Skeletal muscle tissue (tissue), 4 donors: ENCODE results near the gene ESPN. TPM values are rescaled to one million over a fixed set of nuclear protein-coding genes. Genes with fewer than 3 reads are reported as not detected.

Source experiments
- H3K27ac ChIP-seq: one replicate; pipeline ENCODE4 v1.7.0; 2013; ENCODE audit warnings: mild to moderate bottlenecking, low read depth, low read length, inconsistent platforms
- H3K27me3 ChIP-seq, 3 donors: one replicate each; pipeline ENCODE4 v1.7.0; 2013; ENCODE audit warnings: low read length in 3 of 3; ENCODE audit not compliant: control insufficient read depth in 3 of 3, insufficient read depth in 3 of 3
- H3K36me3 ChIP-seq, 3 donors: one replicate each; pipeline ENCODE4 v1.7.0; 2013; ENCODE audit warnings: low read length in 3 of 3; ENCODE audit not compliant: control insufficient read depth in 3 of 3, insufficient read depth in 3 of 3
- H3K4me1 ChIP-seq, 3 donors: one replicate each; pipeline ENCODE4 v1.7.0; 2013; ENCODE audit warnings: low read length in 3 of 3, mild to moderate bottlenecking in 3 of 3; ENCODE audit not compliant: control insufficient read depth in 3 of 3, insufficient read depth in 3 of 3
- H3K4me3 ChIP-seq, 3 donors: one replicate each; pipeline ENCODE4 v1.7.0; 2013; ENCODE audit warnings: low read length in 3 of 3
- H3K9ac ChIP-seq, 3 donors: one replicate each; pipeline ENCODE4 v1.7.0; 2013; ENCODE audit warnings: low read length in 3 of 3, mild to moderate bottlenecking in 3 of 3, moderate library complexity in 2 of 3, low read depth in 1 of 3
- H3K9me3 ChIP-seq, 3 donors: one replicate each; pipeline ENCODE4 v1.7.0; 2013; ENCODE audit warnings: low read length in 3 of 3; ENCODE audit not compliant: control insufficient read depth in 3 of 3
- total RNA-seq: library from RNA; depleted of rRNA; stranded (reverse); fragments of >200 nt; gene quantifications from one replicate; pipeline ENCODE4 v1.2.3, GENCODE V29; 2014
- donor health status: Osteomylitis.

Gene ESPN
- total RNA-seq, 1 donor from 2014 or later: 0.52 TPM

DNA sequence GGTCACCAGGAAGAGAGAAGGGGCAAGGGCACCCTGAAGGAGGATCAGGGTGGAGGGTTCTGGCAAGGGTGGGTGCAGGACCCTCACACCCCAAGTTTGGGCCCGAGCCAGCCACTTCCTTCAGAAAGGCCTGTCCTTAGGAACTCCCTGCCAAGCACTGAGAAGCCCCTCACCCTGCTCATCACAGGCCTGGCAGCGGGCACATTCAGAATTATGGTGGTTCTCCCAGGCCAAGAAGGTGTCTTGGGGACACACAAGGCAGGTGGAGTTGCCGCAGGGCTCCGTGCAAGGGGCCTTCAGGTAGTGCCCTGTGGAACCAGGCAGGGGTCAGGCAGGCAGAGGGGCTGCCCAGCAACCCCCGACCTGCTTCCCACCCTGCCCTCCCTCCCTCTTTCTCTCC, 40.3 kb downstream of the ESPN start:
- Histone ChIP-seq H3K36me3 (no peaks in the 10 kb centered on the region), H3K9me3 (no peaks in the 10 kb centered on the region), H3K27me3 (peaks cover 19 to 32% (median 26%) of the 10 kb centered on the region in 3 donors)

DNA sequence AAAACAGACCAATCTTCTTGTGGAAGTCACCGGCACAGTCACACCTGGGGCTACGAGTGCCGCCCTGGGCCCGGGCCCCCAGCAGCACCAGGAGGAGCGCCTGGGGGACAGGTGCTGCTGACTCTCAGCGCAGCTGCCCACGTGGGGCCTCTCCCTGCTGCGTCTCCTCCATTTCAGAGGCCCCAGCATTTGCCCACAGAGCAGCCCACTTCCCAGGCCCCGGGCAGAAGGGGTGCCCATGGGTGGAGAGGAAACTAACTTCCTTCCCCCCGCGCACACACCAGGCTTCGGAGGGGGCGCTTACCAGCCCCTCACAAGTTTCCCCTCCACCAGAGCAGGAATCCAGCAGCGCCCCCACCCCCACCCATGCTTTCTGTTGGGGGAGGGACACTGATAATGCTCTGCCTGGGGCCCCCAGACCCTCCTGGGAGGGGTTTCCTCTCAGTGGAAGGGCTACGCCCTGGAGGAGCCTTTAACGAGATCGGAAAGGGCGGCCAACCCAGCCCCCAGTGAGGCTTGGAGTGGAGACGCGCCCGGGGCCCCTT, 41.0 kb downstream of the ESPN start:
- Histone ChIP-seq H3K36me3 (no peaks in the 10 kb centered on the region), H3K9me3 (no peaks in the 10 kb centered on the region), H3K27me3 (peaks cover 18 to 30% (median 22%) of the 10 kb centered on the region in 3 donors), H3K9ac (no peak overlapping the region), H3K4me1 (peaks cover 0 to 2% (median 0%) of the 10 kb centered on the region in 3 donors), H3K4me3 (no peak overlapping the region), H3K27ac (no peak overlapping the region)

More for the DNA sequence above, 40.3 kb downstream of the ESPN start:
- H3K4me1 ChIP-seq: peaks cover 0 to 2% (median 0%) of the 10 kb centered on the region in 3 donors
- no peak overlapping the region for H3K4me3 ChIP-seq
- H3K9ac ChIP-seq: no peak overlapping the region
- no peak overlapping the region for H3K27ac ChIP-seq

DNA sequence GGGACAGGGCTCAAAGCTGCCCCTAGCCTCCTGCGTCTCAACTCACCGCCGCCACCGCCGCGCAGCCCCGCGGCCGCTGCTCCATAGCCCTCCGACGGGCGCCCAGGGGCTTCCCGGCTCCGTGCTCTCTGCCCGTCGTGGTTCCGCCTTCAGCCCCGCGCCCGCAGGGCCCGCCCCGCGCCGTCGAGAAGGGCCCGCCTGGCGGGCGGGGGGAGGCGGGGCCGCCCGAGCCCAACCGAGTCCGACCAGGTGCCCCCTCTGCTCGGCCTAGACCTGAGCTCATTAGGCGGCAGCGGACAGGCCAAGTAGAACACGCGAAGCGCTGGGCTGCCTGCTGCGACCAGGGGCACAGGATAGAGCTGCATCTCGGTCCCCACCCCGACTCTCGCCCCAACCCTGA, 41.4 kb downstream of the ESPN start, which contains the start of gene TNFRSF25:
TNFRSF25 (minus strand) TSS at position 151 of the 400 bp plus-strand sequence; CDS start at position 85, 66 bp downstream.
- Histone ChIP-seq H3K36me3 (no peaks in the 10 kb centered on the region), H3K27me3 (peaks cover 15 to 26% (median 20%) of the 10 kb centered on the region in 3 donors), H3K9me3 (no peaks in the 10 kb centered on the region), H3K27ac (no peak within 1 kb of the TSS), H3K9ac (no peak within 1 kb of the TSS), H3K4me3 (no peak within 1 kb of the TSS), H3K4me1 (no peaks in the 10 kb centered on the region)

DNA sequence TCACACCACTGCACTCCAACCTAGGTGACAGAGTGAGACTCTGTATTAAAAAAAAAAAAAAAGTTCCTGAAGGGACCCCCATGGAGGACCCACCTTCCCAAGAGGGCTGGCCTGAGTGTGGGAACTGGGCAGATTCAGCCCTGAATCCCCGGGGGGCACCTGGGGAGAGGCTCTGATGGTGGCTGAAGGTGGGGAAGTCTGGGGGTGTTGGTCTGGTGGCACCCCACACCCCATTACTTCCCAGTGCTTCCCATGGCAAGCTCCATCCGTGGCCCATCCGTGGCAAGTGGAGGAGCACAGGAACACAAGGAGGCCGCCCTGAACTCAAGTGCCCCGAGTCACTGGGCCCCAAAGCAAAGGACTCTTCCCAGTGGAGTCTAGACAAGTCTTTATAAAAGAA, 42.2 kb downstream of the ESPN start:
- Histone ChIP-seq H3K27me3 (peaks cover 14 to 23% (median 15%) of the 10 kb centered on the region in 3 donors), H3K27ac (no peak overlapping the region), H3K36me3 (no peaks in the 10 kb centered on the region), H3K9me3 (no peaks in the 10 kb centered on the region), H3K9ac (no peak overlapping the region), H3K4me3 (no peak overlapping the region), H3K4me1 (no peaks in the 10 kb centered on the region)

DNA sequence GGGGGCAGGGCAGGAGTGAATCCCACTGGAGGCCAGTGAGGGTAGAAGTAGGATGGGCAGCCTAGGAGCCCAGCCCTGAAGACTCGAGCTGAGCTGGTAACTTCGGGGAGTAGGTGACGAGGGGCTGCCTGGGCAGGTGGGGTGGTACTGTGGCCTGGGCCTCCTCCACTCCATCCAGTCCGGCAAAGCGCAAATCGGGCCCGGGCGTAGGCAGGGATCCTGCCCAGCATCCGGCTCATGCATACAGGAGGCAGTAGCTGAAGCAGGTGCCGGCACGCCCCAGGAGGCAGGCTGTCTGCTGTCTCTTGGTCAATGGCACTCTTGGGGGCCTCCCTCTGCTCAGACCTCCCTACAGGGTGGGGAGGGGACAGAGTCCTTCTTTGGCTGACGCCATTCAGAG, 42.6 kb downstream of the ESPN start:
- Histone ChIP-seq H3K4me3 (no peak overlapping the region), H3K27me3 (peaks cover 10 to 18% (median 12%) of the 10 kb centered on the region in 3 donors), H3K36me3 (peaks cover 0 to under 1% (median 0%) of the 10 kb centered on the region in 3 donors), H3K9me3 (no peaks in the 10 kb centered on the region), H3K9ac (no peak overlapping the region), H3K4me1 (no peaks in the 10 kb centered on the region), H3K27ac (no peak overlapping the region)

DNA sequence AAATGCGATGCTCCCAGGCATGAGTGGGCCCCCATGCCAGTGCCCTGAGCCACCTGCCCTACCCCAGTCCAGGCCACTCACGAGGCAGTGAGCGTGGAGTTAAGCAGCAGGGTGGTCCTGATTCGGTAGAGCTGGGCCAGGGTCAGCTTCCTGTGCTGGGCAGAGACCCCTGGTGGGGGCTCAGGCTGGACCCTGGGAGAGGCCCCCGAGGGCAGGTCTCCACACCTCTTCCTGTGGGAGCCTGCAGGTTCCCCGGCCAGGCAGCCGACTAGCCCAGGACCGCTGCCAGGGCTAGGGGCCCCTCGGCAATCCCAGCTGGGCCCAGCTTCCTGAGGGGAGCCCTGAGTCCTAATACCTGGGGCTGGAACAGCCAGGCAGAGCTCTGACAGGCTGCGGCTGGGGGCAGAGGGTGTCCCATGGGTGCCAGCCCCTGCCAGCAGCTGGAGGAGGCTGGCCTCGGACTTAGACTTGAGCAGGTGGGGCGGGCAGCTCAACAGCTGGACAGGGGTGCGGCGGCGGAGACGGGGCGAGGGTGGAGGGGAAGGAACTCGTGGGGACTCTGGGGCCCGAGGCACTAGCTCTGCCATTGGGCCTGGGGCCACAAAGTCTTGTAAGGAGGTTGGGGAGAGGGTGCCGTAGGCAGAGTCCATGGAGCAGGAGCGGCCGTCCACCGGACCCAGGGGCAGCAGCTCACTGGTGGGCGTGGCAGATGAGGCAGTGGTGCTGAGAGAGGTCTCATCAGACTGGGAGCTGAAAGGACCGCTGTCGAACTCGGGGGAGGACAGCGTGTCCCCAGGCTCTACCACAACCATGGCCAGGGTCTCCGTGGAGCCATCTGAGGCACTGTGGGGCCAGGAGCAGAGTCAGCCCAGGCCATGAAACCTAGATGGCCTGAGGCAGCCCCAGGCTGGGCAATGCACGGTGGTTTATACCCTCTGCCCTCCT, 43.4 kb downstream of the ESPN start:
- H3K36me3 ChIP-seq: peaks cover 0 to 5% (median 3%) of the 10 kb centered on the region in 3 donors
- H3K9me3 ChIP-seq: no peaks in the 10 kb centered on the region
- no peaks in the 10 kb centered on the region for H3K4me1 ChIP-seq
- no peak overlapping the region for H3K27ac ChIP-seq
- peaks cover 2 to 12% (median 4%) of the 10 kb centered on the region in 3 donors for H3K27me3 ChIP-seq
- H3K9ac ChIP-seq: no peak overlapping the region
- H3K4me3 ChIP-seq: no peak overlapping the region

DNA sequence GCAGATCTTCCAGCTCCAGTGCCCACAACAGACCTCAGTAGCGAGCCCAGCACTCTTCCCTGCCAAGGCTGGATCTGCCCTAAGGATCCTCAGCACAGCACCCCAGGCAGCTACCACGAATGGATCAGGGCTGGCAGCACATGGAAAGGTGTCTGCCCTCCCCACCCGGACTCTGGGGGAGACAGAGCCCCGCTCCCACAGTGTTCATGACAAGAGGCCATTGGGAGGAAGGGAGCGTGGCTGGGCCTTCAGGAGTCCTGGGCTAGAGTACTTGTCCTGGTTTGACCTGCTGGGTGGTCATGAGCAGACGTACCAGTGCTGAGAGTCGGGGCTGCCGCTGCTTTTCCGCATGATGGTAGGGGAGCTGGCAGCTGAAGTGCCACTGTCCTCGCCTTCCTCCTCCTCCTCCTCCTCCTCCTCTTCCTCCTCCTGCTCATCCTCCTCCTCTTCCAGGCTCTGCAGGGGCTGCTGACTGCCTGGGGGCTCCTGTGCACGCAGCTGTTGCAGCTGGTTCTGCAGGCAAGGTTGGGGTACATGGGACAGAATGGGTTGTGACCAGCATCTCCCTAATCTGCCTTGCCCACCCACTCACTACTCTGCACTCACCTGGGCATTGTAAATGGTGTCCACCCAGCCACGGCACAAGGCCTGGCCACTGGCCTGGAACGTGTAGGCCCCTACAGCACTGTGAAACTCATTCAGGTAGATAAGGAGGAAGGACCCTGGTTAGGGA, 44.3 kb downstream of the ESPN start:
- H3K4me3 ChIP-seq: no peak overlapping the region
- H3K27me3 ChIP-seq: peaks cover 0 to 12% (median 4%) of the 10 kb centered on the region in 3 donors
- H3K4me1 ChIP-seq: no peaks in the 10 kb centered on the region
- H3K27ac ChIP-seq: no peak overlapping the region
- H3K9me3 ChIP-seq: no peaks in the 10 kb centered on the region
- H3K36me3 ChIP-seq: peaks cover 0 to 5% (median 3%) of the 10 kb centered on the region in 3 donors
- H3K9ac ChIP-seq: no peak overlapping the region

DNA sequence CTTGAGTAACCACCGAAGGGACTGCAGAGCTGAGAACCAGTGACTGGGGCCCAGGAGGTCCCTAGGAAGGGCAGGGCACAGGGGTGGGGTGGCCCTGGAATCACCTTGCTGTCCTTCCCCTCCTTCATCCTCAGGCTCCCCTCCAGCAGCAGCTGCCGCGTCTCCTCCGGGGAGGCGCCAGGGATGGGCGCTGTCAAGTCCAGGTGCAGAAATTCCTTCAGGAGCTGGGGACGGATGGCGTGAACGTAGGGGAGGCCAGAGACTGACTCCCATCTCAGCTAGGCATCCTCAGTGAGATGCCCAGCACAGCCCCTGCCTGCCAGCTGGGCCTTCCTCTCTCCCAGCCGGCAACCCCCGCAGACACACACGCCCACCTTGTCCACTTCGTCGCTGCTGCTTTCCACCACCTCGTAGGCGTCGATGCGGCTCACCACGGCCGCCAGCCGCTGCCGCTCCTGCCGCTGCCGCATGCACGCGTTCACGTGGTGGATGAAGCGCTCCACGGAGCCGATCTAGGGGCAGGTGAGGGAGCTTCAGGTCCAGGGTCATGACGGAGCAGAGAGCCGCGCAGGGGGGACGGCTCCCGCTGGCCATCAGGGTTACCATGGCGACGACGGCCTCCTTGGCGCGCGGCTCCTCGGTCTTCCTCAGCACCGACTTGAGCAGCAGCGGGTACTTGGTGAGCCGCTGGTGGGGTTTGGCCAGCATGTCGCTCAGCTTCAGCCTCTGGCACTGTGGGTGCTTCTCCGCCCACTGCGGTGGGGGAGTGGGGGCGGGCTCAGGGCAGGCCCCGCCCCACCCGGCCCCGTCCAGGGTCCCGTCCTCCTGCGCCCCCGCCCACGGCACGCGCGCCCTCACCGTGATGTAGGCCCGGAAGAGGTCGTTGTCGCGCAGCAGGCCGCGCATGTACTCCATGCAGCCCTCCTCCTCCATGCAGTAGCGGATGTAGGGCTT, 45.8 kb downstream of the ESPN start:
- Histone ChIP-seq H3K9me3 (no peaks in the 10 kb centered on the region), H3K36me3 (peaks cover 0 to 5% (median 3%) of the 10 kb centered on the region in 3 donors), H3K9ac (no peak overlapping the region), H3K27me3 (peaks cover 0 to 11% (median 4%) of the 10 kb centered on the region in 3 donors), H3K4me3 (no peak overlapping the region), H3K4me1 (no peaks in the 10 kb centered on the region), H3K27ac (no peak overlapping the region)
